WERI-Rb-1 (cell line): ENCODE results near the gene STK11IP.

ENCODE experiments used
- DNase-seq: peaks from one replicate; pipeline ENCODE4 v3.0.0-alpha.2; 2020
- H3K27ac ChIP-seq: fragments of 250-450 bp; sonication (Bioruptor Pico); 2 replicates; pipeline ENCODE4 v1.5.1; 2020; ENCODE audit warnings: mild to moderate bottlenecking, moderate library complexity
- H3K27me3 ChIP-seq: fragments of 250-450 bp; sonication (Bioruptor Pico); 2 replicates; pipeline ENCODE4 v1.5.1; 2021; ENCODE audit warnings: mild to moderate bottlenecking, low read depth, moderate library complexity; ENCODE audit not compliant: insufficient read depth, severe bottlenecking
- H3K36me3 ChIP-seq: fragments of 250-450 bp; sonication (Bioruptor Pico); 2 replicates; pipeline ENCODE4 v1.5.1; 2020; ENCODE audit warnings: mild to moderate bottlenecking, moderate library complexity
- H3K4me3 ChIP-seq: 2 replicates; pipeline ENCODE4 v1.5.1; 2011; ENCODE audit warnings: low read depth, mild to moderate bottlenecking, control low read depth, low read length
- H3K9me3 ChIP-seq: fragments of 250-450 bp; sonication (Bioruptor Pico); 2 replicates; pipeline ENCODE4 v1.5.1; 2021; ENCODE audit warnings: mild to moderate bottlenecking, moderate library complexity; ENCODE audit not compliant: severe bottlenecking
- CTCF ChIP-seq: IDR thresholded peaks from 2 replicates; pipeline ENCODE4 v1.5.1; 2011; ENCODE audit warnings: low read depth, mild to moderate bottlenecking, control low read depth, inconsistent platforms, low read length

STK11IP gene

GRCh38 chr2:219631904-219632759 is 34.5 kb downstream of the STK11IP start:
- Histone ChIP-seq H3K36me3 (no peaks in the 10 kb centered on the region), H3K27ac (no peak overlapping the region), H3K4me3 (no peak overlapping the region), H3K9me3 (no peaks in the 10 kb centered on the region), H3K27me3 (no peaks in the 10 kb centered on the region)
- DNase-seq, result no peak
- no peak for TF ChIP-seq CTCF

- Histone ChIP-seq H3K36me3 (no peaks in the 10 kb centered on the region), H3K27ac (no peak overlapping the region), H3K27me3 (no peaks in the 10 kb centered on the region), H3K9me3 (no peaks in the 10 kb centered on the region), H3K4me3 (no peak overlapping the region)
- TF ChIP-seq CTCF, result no peak
- no peak for DNase-seq
These were observed 35.1 kb downstream of the STK11IP start for GRCh38 chr2:219632760-219633105.

GRCh38 chr2:219633276-219634065 is 35.8 kb downstream of the STK11IP start:
- no peaks in the 10 kb centered on the region for H3K27me3 ChIP-seq
- no peak overlapping the region for H3K27ac ChIP-seq
- H3K4me3 ChIP-seq, result no peak overlapping the region
- H3K36me3 ChIP-seq, result no peaks in the 10 kb centered on the region
- no peak for TF ChIP-seq CTCF
- H3K9me3 ChIP-seq, result no peaks in the 10 kb centered on the region
- no peak for DNase-seq

- TF ChIP-seq CTCF, result no peak
- H3K36me3 ChIP-seq, result no peaks in the 10 kb centered on the region
- no peak for DNase-seq
- H3K9me3 ChIP-seq, result no peaks in the 10 kb centered on the region
- H3K27ac ChIP-seq, result no peak overlapping the region
- H3K27me3 ChIP-seq, result no peaks in the 10 kb centered on the region
- no peak overlapping the region for H3K4me3 ChIP-seq
These were observed 36.7 kb downstream of the STK11IP start for GRCh38 chr2:219634171-219634940.

- no peaks in the 10 kb centered on the region for H3K27me3 ChIP-seq
- no peak for DNase-seq
- H3K9me3 ChIP-seq, result no peaks in the 10 kb centered on the region
- no peak for TF ChIP-seq CTCF
- H3K4me3 ChIP-seq, result no peak overlapping the region
- no peaks in the 10 kb centered on the region for H3K36me3 ChIP-seq
- H3K27ac ChIP-seq, result no peak overlapping the region
These were observed 37.5 kb downstream of the STK11IP start for GRCh38 chr2:219634951-219635751.
